A673 (cell line): ENCODE measurements around the gene PRKCA. TPM values are rescaled to one million over a fixed set of nuclear protein-coding genes. Genes with fewer than 3 reads are reported as not detected.

Source experiments
- BruUV-seq: library from RNA; stranded (reverse); fragments of 400-500 nt; replicated peaks from 2 replicates; lab custom pipeline; 2021; lab: Mats Ljungman, UMichigan
- CTCF ChIA-PET: fragments of 300-600 bp; sonication (Branson Sonifier 250); formaldehyde crosslinking; loops from one replicate; lab custom pipeline; 2022; ENCODE audit warnings: antibody characterized with exemption; lab: Charles Lee
- POLR2A ChIA-PET: fragments of 300-600 bp; sonication (Branson Sonifier 250); formaldehyde crosslinking; loops from one replicate; lab custom pipeline; 2022; ENCODE audit warnings: antibody characterized with exemption; ENCODE audit not compliant: low non-redundant PET; lab: Charles Lee
- DNase-seq: peaks from one replicate; pipeline ENCODE4 v3.0.0-alpha.2; 2015; ENCODE audit warnings: low spot score
- H3K27ac ChIP-seq: fragments of 200-600 bp; sonication (generic); 2 replicates; pipeline ENCODE4 v1.5.1; 2016; ENCODE audit warnings: mixed run types, low read depth, mild to moderate bottlenecking, mixed read lengths, antibody characterized with exemption, low read length; ENCODE audit not compliant: poor library complexity, severe bottlenecking
- H3K27me3 ChIP-seq: fragments of 200-600 bp; sonication (generic); replicated peaks from 2 replicates; pipeline ENCODE4 v1.6.1; 2017; ENCODE audit warnings: mixed run types, low read depth, mild to moderate bottlenecking, mixed read lengths, antibody characterized with exemption, low read length; ENCODE audit not compliant: insufficient read depth, poor library complexity
- H3K36me3 ChIP-seq: fragments of 200-600 bp; sonication (generic); 2 replicates; pipeline ENCODE4 v1.6.1; 2016; ENCODE audit warnings: mixed run types, mild to moderate bottlenecking, mixed read lengths, antibody characterized with exemption, low read length; ENCODE audit not compliant: insufficient read depth, poor library complexity, severe bottlenecking
- H3K4me1 ChIP-seq: fragments of 200-600 bp; sonication (generic); 2 replicates; pipeline ENCODE4 v1.6.1; 2017; ENCODE audit warnings: mixed run types, mild to moderate bottlenecking, mixed read lengths, antibody characterized with exemption, low read length; ENCODE audit not compliant: insufficient read depth, poor library complexity, severe bottlenecking
- H3K4me3 ChIP-seq: fragments of 200-600 bp; sonication (generic); 2 replicates; pipeline ENCODE4 v1.5.1; 2016; ENCODE audit warnings: low read depth, mixed run types, mild to moderate bottlenecking, mixed read lengths, low read length; ENCODE audit not compliant: poor library complexity, severe bottlenecking
- H3K9me3 ChIP-seq: fragments of 200-600 bp; sonication (generic); 2 replicates; pipeline ENCODE4 v1.6.1; 2016; ENCODE audit warnings: mixed run types, low read depth, mild to moderate bottlenecking, mixed read lengths, antibody characterized with exemption, low read length; ENCODE audit not compliant: poor library complexity, severe bottlenecking
- EZH2 ChIP-seq: fragments of 200-600 bp; sonication (generic); IDR thresholded peaks from 2 replicates; pipeline ENCODE4 v1.6.1; 2017; ENCODE audit warnings: borderline replicate concordance, low read depth, mild to moderate bottlenecking, mixed read lengths, antibody characterized with exemption, low read length; ENCODE audit not compliant: poor library complexity, severe bottlenecking
- intact Hi-C: fragments of 100-400 bp; cut with micrococcal nuclease; formaldehyde crosslinking; loops from one replicate; pipeline ENCODE4 v1.10.0; 2022; ENCODE audit not compliant: unreplicated experiment
- total RNA-seq: library from RNA; stranded (reverse); gene quantifications from 2 replicates; pipeline ENCODE4 v1.2.3, GENCODE V29; 2021
- TF ChIP-seq, protein P1 (sequence below): fragments of 300-800, 200-600 bp; sonication (generic); conservative IDR thresholded peaks from 2 replicates; pipeline ENCODE4 v1.5.1; 2017; ENCODE audit warnings: low read depth, mild to moderate bottlenecking, antibody characterized with exemption, low read length, moderate library complexity, mixed read lengths

The PRKCA gene
- total RNA-seq, 1 experiment from 2014 or later = 16.3 TPM

DNA sequence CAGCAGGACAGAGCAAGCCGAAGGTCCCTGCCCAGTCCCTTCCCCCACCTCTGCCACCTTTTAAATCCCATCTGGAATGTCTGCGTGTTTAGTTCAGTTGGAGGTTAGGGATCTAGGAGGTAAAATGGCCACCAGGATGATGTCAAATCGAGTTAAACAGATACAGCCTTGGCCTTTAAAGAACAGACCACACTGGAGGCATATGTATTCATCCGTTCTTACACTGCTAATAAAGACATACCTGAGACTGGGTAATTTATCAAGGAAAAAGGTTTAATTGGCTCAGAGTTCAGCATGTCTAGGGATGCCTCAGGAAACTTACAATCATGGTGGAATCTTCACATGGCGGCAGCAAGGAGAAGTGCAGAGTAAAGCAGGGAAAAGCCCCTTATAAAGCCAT lies 364.7 kb downstream of the PRKCA start:
- Histone ChIP-seq H3K27ac (no peak overlapping the region), H3K4me1 (peaks cover 12% of the 10 kb centered on the region), H3K27me3 (no peaks in the 10 kb centered on the region), H3K36me3 (no peaks in the 10 kb centered on the region), H3K9me3 (peaks cover 6% of the 10 kb centered on the region), H3K4me3 (no peak overlapping the region)
- ChIA-PET POLR2A (no interaction called here), CTCF (no interaction called here)
- TF ChIP-seq EZH2 = no peak
- TF ChIP-seq, protein P1, sequence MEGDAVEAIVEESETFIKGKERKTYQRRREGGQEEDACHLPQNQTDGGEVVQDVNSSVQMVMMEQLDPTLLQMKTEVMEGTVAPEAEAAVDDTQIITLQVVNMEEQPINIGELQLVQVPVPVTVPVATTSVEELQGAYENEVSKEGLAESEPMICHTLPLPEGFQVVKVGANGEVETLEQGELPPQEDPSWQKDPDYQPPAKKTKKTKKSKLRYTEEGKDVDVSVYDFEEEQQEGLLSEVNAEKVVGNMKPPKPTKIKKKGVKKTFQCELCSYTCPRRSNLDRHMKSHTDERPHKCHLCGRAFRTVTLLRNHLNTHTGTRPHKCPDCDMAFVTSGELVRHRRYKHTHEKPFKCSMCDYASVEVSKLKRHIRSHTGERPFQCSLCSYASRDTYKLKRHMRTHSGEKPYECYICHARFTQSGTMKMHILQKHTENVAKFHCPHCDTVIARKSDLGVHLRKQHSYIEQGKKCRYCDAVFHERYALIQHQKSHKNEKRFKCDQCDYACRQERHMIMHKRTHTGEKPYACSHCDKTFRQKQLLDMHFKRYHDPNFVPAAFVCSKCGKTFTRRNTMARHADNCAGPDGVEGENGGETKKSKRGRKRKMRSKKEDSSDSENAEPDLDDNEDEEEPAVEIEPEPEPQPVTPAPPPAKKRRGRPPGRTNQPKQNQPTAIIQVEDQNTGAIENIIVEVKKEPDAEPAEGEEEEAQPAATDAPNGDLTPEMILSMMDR = no peak
- DNase-seq = no peak
- intact Hi-C loops = no loop called here
- no TSS peak for BruUV-seq

DNA sequence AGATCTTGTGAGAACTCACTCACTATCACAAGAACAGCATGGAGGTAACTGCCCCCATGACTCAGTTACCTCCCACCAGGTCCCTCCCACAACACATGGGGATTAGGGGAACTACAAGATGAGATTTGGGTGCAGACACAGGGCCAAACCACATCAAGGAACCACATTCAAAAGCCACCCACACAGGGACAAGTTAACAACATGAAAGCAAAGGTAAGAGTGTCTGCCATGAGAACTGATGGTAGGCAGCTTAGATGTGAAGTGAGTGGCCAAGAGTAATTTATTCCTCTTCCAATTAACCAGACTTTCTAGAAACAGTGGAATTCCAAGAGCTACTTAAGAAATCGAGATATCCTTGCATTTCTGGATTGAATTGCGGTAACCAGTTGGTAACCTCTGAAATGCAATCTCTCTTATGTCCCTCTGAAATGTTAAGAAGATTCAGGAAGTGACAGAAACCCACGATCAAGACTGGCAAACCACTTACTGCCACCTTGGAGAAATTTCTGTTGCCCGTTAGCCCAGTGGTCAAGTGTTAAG lies 365.1 kb downstream of the PRKCA start:
- intact Hi-C loops = no loop called here
- BruUV-seq = no TSS peak
- peaks cover 6% of the 10 kb centered on the region for H3K9me3 ChIP-seq

DNA sequence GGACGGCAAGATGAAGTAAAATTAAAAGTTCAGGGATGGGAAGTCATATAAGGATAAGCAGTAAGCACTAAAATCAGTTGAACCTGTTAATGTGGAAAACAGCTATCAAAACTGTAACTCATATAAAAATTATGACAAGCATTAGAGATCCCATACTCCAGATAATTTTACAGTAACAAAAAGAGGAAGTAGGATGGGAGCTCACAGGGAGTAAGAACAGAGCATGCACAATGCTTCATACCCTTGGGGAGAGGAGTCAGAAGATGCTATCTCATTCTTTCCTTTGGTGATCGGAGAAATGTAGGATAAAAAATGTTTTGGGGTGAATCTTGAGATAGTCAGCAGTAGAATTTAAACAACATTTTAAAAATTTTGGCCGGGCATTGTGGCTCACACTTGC lies 367.8 kb downstream of the PRKCA start:
- H3K4me1 ChIP-seq = peaks cover 5% of the 10 kb centered on the region
- no peak overlapping the region for H3K4me3 ChIP-seq
- TF ChIP-seq, protein P1 = no peak
- TF ChIP-seq EZH2 = no peak
- no TSS peak for BruUV-seq
- no peak for DNase-seq
- ChIA-PET POLR2A (no interaction called here), CTCF (no interaction called here)
- no peaks in the 10 kb centered on the region for H3K36me3 ChIP-seq
- intact Hi-C loops = loop anchor here (5.0 kb wide), 1 partner anchor 1438 kb away; no protein-coding TSS in a partner anchor
- H3K27ac ChIP-seq = no peak overlapping the region
- H3K9me3 ChIP-seq = peaks cover 6% of the 10 kb centered on the region
- H3K27me3 ChIP-seq = no peaks in the 10 kb centered on the region

More for the DNA sequence above, 365.1 kb downstream of the PRKCA start:
- H3K4me3 ChIP-seq = no peak overlapping the region
- no peaks in the 10 kb centered on the region for H3K36me3 ChIP-seq
- H3K27me3 ChIP-seq = no peaks in the 10 kb centered on the region
- peaks cover 11% of the 10 kb centered on the region for H3K4me1 ChIP-seq
- TF ChIP-seq, protein P1 = no peak
- no peak for TF ChIP-seq EZH2
- no peak for DNase-seq
- ChIA-PET CTCF (no interaction called here), POLR2A (no interaction called here)
- no peak overlapping the region for H3K27ac ChIP-seq
